Parietal lobe (tissue), 2 donors: Measurements from ENCODE around the gene WAC. TPM values are rescaled to one million over a fixed set of nuclear protein-coding genes. Genes with fewer than 3 reads are reported as not detected.

Experiments
- small RNA-seq: library from RNA; depleted of rRNA; stranded (forward); fragments of <200 nt; gene quantifications from one replicate; pipeline ENCODE3, GENCODE V24; 2014; ENCODE audit warnings: low replicate concordance
- total RNA-seq: library from RNA; depleted of rRNA; stranded (reverse); fragments of >200 nt; gene quantifications from one replicate; pipeline ENCODE4 v1.2.3, GENCODE V29; 2014

Gene WAC
- 147 TPM for total RNA-seq

GRCh38 chr10:28532337-28533185 is at the start of gene WAC:
WAC (plus strand) TSS chr10:28533118; CDS start chr10:28533580, 462 bp downstream.

Small RNA genes lying within 50 kb of the gene (small RNA-seq; reads per million reads assigned to genes)
- not detected for gene RNU4ATAC6P
- gene RNU6-1067P = not detected

Other genes starting within 250 kb of the WAC start
- 2.2 TPM for gene MPP7, start 230.1 kb upstream of the WAC start, total RNA-seq
- 1.9 TPM for gene BAMBI, start 144.4 kb downstream of the WAC start, total RNA-seq